HEK293 (cell line): ENCODE measurements around the gene SLC25A22.

Experiments used
- CTCF ChIA-PET: fragments of 350-600 bp; formaldehyde crosslinking; extraction: SDS; loops from one replicate; lab custom pipeline; 2021; ENCODE audit warnings: antibody characterized with exemption; lab: Yijun Ruan, JAX
- POLR2A ChIA-PET: fragments of 300-600 bp; formaldehyde crosslinking; extraction: SDS; loops from one replicate; lab custom pipeline; 2020; ENCODE audit warnings: antibody characterized with exemption, inconsistent platforms; lab: Yijun Ruan, JAX
- H3K27ac ChIP-seq: fragments of 200-500 bp; sonication (Bioruptor generic); 2 replicates; pipeline ENCODE4 v1.5.1; 2014; ENCODE audit warnings: low read depth, low read length, control low read depth, inconsistent platforms; ENCODE audit errors: extremely low read depth
- H3K36me3 ChIP-seq, 2 experiments: fragments of 200-500 bp in 1 of 2; sonication (Bioruptor generic) in 1 of 2; 1 replicate in 1 of 2; 2 replicates in 1 of 2; pipeline ENCODE4 v1.5.1; 2014 to 2017; ENCODE audit warnings: inconsistent platforms in 2 of 2, low read length in 2 of 2; ENCODE audit not compliant: control insufficient read depth in 2 of 2, insufficient read depth in 1 of 2
- H3K4me1 ChIP-seq: fragments of 200-500 bp; sonication (Bioruptor generic); 2 replicates; pipeline ENCODE4 v1.5.1; 2014; ENCODE audit warnings: mild to moderate bottlenecking, low read length, inconsistent platforms; ENCODE audit not compliant: control insufficient read depth, insufficient read depth
- H3K4me3 ChIP-seq: 2 replicates; pipeline ENCODE4 v1.5.1; 2011; ENCODE audit warnings: low read depth, mild to moderate bottlenecking, control low read depth, low read length, moderate library complexity
- H3K9me3 ChIP-seq: fragments of 200-500 bp; sonication (Bioruptor generic); 2 replicates; pipeline ENCODE4 v1.5.1; 2014; ENCODE audit warnings: low read depth, low read length, inconsistent platforms; ENCODE audit not compliant: control insufficient read depth, insufficient read depth
- BCL11B ChIP-seq: fragments of 450-650 bp; formaldehyde crosslinking; IDR thresholded peaks from 2 replicates; pipeline ENCODE4 v1.5.1; 2016; ENCODE audit warnings: low read depth, missing biosample characterization, missing genetic modification characterization
- INSM2 ChIP-seq: fragments of 450-650 bp; formaldehyde crosslinking; IDR thresholded peaks from 2 replicates; pipeline ENCODE4 v1.5.1; 2016; ENCODE audit warnings: missing biosample characterization, missing genetic modification characterization
- KLF10 ChIP-seq: fragments of 450-650 bp; IDR thresholded peaks from 2 replicates; pipeline ENCODE4 v1.5.1; 2018; ENCODE audit warnings: missing biosample characterization, mild to moderate bottlenecking, missing genetic modification characterization
- PRDM6 ChIP-seq: fragments of 450-650 bp; formaldehyde crosslinking; IDR thresholded peaks from 2 replicates; pipeline ENCODE4 v1.5.1; 2017; ENCODE audit warnings: missing biosample characterization, missing genetic modification characterization
- SCRT2 ChIP-seq: fragments of 450-650 bp; formaldehyde crosslinking; IDR thresholded peaks from 2 replicates; pipeline ENCODE4 v1.5.1; 2016; ENCODE audit warnings: missing biosample characterization, missing genetic modification characterization
- SP2 ChIP-seq: fragments of 450-650 bp; formaldehyde crosslinking; IDR thresholded peaks from 2 replicates; pipeline ENCODE4 v1.5.1; 2016; ENCODE audit warnings: missing biosample characterization, missing genetic modification characterization
- TCF7L2 ChIP-seq: IDR thresholded peaks from 2 replicates; pipeline ENCODE4 v1.6.1; 2011; ENCODE audit warnings: low read depth, mild to moderate bottlenecking, inconsistent platforms, low read length, moderate library complexity, borderline replicate concordance
- ZBTB1 ChIP-seq: fragments of 450-650 bp; formaldehyde crosslinking; IDR thresholded peaks from 2 replicates; pipeline ENCODE4 v1.5.1; 2016; ENCODE audit warnings: missing biosample characterization, missing genetic modification characterization
- ZIC2 ChIP-seq: fragments of 450-650 bp; formaldehyde crosslinking; IDR thresholded peaks from 2 replicates; pipeline ENCODE4 v1.5.1; 2016; ENCODE audit warnings: missing biosample characterization, missing genetic modification characterization
- ZNF239 ChIP-seq: fragments of 450-650 bp; formaldehyde crosslinking; IDR thresholded peaks from 2 replicates; pipeline ENCODE4 v1.5.1; 2016; ENCODE audit warnings: missing biosample characterization, missing genetic modification characterization
- ZNF549 ChIP-seq: fragments of 450-650 bp; IDR thresholded peaks from 2 replicates; pipeline ENCODE4 v1.5.1; 2018; ENCODE audit warnings: missing biosample characterization, missing genetic modification characterization, mild to moderate bottlenecking, inconsistent platforms, moderate library complexity
- ZNF626 ChIP-seq: fragments of 450-650 bp; sonication (Bioruptor Pico); formaldehyde crosslinking; IDR thresholded peaks from 2 replicates; pipeline ENCODE4 v1.5.1; 2018; ENCODE audit warnings: missing biosample characterization, missing genetic modification characterization, inconsistent platforms
- ZNF785 ChIP-seq: fragments of 450-650 bp; formaldehyde crosslinking; IDR thresholded peaks from 2 replicates; pipeline ENCODE4 v1.5.1; 2016; ENCODE audit warnings: missing biosample characterization, missing genetic modification characterization
- TF ChIP-seq, protein P1 (sequence below): fragments of 450-650 bp; formaldehyde crosslinking; IDR thresholded peaks from 2 replicates; pipeline ENCODE4 v1.5.1; 2017; ENCODE audit warnings: missing biosample characterization, mild to moderate bottlenecking, missing genetic modification characterization, moderate library complexity
- TF ChIP-seq, protein P2 (sequence below): fragments of 450-650 bp; formaldehyde crosslinking; IDR thresholded peaks from 2 replicates; pipeline ENCODE4 v1.5.1; 2016; ENCODE audit warnings: missing biosample characterization, missing genetic modification characterization
- TF ChIP-seq, protein P3 (sequence below): IDR thresholded peaks from 2 replicates; pipeline ENCODE4 v1.6.1; 2011; ENCODE audit warnings: mild to moderate bottlenecking, low read depth, low read length, borderline replicate concordance

Gene SLC25A22

GRCh38 chr11:831118-831864, 33.2 kb upstream of the SLC25A22 start (continued):
- TF ChIP-seq ZBTB1 (tag by site-specific recombination) (no peak), ZIC2 (tag by site-specific recombination) (peak; percentile 93), INSM2 (tag by site-specific recombination) (no peak), BCL11B (no peak), SCRT2 (tag by site-specific recombination) (peak; percentile 42; the same call in 1 of the 2 replicates), ZNF626 (tag by site-specific recombination) (no peak), TCF7L2 (no peak), PRDM6 (tag by site-specific recombination) (no peak), ZNF239 (no peak), KLF10 (tag by site-specific recombination) (no peak)
- TF ChIP-seq, protein P1, sequence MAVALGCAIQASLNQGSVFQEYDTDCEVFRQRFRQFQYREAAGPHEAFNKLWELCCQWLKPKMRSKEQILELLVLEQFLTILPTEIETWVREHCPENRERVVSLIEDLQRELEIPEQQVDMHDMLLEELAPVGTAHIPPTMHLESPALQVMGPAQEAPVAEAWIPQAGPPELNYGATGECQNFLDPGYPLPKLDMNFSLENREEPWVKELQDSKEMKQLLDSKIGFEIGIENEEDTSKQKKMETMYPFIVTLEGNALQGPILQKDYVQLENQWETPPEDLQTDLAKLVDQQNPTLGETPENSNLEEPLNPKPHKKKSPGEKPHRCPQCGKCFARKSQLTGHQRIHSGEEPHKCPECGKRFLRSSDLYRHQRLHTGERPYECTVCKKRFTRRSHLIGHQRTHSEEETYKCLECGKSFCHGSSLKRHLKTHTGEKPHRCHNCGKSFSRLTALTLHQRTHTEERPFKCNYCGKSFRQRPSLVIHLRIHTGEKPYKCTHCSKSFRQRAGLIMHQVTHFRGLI (tag by site-specific recombination) = 0 out of 2 replicates have a peak, but pooled peaks have one; percentile 40
- TF ChIP-seq, protein P2, sequence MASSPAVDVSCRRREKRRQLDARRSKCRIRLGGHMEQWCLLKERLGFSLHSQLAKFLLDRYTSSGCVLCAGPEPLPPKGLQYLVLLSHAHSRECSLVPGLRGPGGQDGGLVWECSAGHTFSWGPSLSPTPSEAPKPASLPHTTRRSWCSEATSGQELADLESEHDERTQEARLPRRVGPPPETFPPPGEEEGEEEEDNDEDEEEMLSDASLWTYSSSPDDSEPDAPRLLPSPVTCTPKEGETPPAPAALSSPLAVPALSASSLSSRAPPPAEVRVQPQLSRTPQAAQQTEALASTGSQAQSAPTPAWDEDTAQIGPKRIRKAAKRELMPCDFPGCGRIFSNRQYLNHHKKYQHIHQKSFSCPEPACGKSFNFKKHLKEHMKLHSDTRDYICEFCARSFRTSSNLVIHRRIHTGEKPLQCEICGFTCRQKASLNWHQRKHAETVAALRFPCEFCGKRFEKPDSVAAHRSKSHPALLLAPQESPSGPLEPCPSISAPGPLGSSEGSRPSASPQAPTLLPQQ (tag by site-specific recombination) = peak; percentile 55; the same call in 1 of the 2 replicates
- TF ChIP-seq, protein P3, sequence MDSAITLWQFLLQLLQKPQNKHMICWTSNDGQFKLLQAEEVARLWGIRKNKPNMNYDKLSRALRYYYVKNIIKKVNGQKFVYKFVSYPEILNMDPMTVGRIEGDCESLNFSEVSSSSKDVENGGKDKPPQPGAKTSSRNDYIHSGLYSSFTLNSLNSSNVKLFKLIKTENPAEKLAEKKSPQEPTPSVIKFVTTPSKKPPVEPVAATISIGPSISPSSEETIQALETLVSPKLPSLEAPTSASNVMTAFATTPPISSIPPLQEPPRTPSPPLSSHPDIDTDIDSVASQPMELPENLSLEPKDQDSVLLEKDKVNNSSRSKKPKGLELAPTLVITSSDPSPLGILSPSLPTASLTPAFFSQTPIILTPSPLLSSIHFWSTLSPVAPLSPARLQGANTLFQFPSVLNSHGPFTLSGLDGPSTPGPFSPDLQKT = no peak
- TF ChIP-seq, all 188 proteins: peak for 11

- H3K4me1 ChIP-seq = no peaks in the 10 kb centered on the region; the same call in 1 of the 2 replicates
- H3K27ac ChIP-seq = no peak overlapping the region
- H3K9me3 ChIP-seq = no peaks in the 10 kb centered on the region
- no peak overlapping the region for H3K4me3 ChIP-seq
- TF ChIP-seq SP2 (tag by site-specific recombination) (0 out of 2 replicates have a peak, but pooled peaks have one; percentile 12), ZNF785 (tag by site-specific recombination) (no peak), ZNF549 (no peak)
- POLR2A ChIA-PET = interaction anchor here (0.7 to 15.0 kb wide), 6 partner anchors 8 to 27 kb away, joined by 3 to 202 read pairs (median 4); partner anchors contain the start of genes PNPLA2, POLR2L and TSPAN4
- CTCF ChIA-PET = no interaction called here
- H3K36me3 ChIP-seq = peaks cover 0 to 17% of the 10 kb centered on the region in 2 experiments; a peak in 1 of 3 replicates
These were observed 32.4 kb upstream of the SLC25A22 start for GRCh38 chr11:830295-831117.
